ENCODE data around the gene EIF1. TPM values are rescaled to one million over a fixed set of nuclear protein-coding genes. Genes with fewer than 3 reads are reported as not detected.
"Not testable (repeated sequence)": the region's sequence is repeated elsewhere in the genome, so short reads cannot be mapped to it uniquely, and the experiment has no call there.

Gene EIF1
- polyA plus RNA-seq, 1 donor, result 791 TPM

DNA sequence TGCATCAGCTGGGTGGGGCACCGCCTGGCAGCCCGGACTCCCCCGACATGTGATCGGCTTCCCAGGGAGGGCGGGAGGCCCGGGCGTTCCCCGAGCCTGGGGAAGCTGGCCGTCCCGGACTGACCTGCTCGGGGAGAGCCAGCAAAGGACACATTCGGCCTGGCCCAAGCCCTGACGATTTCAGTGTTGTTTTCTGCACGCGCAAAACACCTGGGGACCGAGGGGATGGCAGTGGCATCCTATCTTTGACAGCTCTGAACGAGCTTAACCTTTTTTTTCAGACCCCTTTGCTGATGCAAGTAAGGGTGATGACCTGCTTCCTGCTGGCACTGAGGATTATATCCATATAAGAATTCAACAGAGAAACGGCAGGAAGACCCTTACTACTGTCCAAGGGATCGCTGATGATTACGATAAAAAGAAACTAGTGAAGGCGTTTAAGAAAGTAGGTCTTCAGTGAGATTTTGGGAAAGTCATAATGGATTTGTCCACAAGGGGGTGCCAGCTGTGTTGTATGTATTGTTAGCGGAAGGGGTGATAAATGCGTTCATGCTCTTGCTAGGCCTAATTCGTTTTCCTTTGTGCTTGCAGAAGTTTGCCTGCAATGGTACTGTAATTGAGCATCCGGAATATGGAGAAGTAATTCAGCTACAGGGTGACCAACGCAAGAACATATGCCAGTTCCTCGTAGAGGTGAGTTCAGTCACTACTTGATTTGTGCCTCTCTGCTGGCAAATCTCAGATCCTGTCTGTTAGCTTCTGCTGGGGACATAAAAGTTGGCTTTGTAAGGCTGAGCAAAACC lies 1.0 kb downstream of the EIF1 start:
- DNase-seq, result peak; percentile 44 to 49
- peak overlapping the region; percentile 100 for H3K27ac ChIP-seq (ENCODE audit: low read length)
- H3K9me3 ChIP-seq (ENCODE audit: control insufficient read depth, low read depth, low read length), result no peaks in the 10 kb centered on the region
- H3K27me3 ChIP-seq (ENCODE audit: control insufficient read depth, insufficient read depth, low read length), result no peaks in the 10 kb centered on the region
- H3K4me1 ChIP-seq (ENCODE audit: control insufficient read depth, insufficient read depth, low read length), result peaks cover 16% of the 10 kb centered on the region
- no CpG with 5 or more reads among the region's 27 CpGs for WGBS (ENCODE audit: insufficient coverage, low lambda C conversion rate)
- H3K4me3 ChIP-seq (ENCODE audit: low read length), result peak overlapping the region; percentile 92
- peaks cover 50% of the 10 kb centered on the region for H3K36me3 ChIP-seq (ENCODE audit: control insufficient read depth, insufficient read depth, low read length)

DNA sequence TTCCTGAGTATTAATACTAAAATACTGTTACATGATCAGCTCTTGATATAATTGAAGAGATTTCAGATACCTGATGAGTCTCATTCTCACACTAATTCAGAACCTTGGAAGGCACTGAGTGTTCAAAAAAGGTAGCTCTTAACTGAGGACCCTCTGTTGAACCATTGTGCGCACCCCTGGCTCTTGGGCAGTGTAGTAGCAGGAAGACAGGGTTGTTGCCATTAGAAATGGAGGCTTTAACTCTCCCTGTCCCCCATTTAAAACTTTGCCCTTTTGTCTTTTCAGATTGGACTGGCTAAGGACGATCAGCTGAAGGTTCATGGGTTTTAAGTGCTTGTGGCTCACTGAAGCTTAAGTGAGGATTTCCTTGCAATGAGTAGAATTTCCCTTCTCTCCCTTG lies 1.8 kb downstream of the EIF1 start:
- peaks cover 16% of the 10 kb centered on the region for H3K4me1 ChIP-seq (ENCODE audit: control insufficient read depth, insufficient read depth, low read length)
- H3K27ac ChIP-seq (ENCODE audit: low read length), result no peak overlapping the region
- no peaks in the 10 kb centered on the region for H3K9me3 ChIP-seq (ENCODE audit: control insufficient read depth, low read depth, low read length)
- H3K4me3 ChIP-seq (ENCODE audit: low read length), result peak overlapping the region; percentile 92
- peaks cover 56% of the 10 kb centered on the region for H3K36me3 ChIP-seq (ENCODE audit: control insufficient read depth, insufficient read depth, low read length)
- DNase-seq, result no peak
- WGBS (ENCODE audit: insufficient coverage, low lambda C conversion rate), result no CpG with 5 or more reads among the region's 2 CpGs
- H3K27me3 ChIP-seq (ENCODE audit: control insufficient read depth, insufficient read depth, low read length), result no peaks in the 10 kb centered on the region

DNA sequence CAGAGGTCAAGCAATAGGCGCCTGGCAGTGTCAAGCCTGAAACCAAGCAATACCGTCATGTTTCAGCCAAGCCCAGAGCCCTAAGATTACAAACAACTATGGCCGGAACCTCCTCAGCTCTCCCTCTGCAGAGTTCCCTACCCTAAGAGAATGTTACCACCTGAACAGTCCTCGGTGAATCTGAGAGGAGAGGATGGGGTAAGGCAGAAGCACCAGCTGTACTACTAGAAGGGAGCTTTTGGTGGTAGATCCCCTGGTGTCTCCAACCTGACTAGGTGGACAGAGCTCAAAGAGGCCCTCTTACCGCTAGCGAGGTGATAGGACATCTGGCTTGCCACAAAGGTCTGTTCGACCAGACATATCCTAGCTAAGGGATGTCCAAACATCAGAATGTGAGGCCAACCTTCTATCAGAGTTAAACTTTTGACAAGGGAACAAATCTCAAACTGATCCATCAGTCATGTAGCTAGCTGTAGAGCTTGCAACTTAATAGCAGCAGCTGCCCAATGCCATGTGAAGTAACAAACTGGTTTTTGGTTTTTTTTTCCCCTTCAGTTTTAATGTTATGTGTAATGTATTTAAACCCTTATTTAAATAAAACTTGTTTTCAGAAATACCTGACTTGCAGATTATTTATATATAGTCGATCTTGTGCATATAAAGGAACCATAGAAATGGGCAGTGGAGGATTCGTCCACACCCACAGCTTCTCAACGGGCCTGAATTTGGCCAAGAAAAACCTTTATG lies 2.5 kb downstream of the EIF1 start:
- Histone ChIP-seq H3K9me3 (ENCODE audit: control insufficient read depth, low read depth, low read length) (no peaks in the 10 kb centered on the region), H3K4me1 (ENCODE audit: control insufficient read depth, insufficient read depth, low read length) (peaks cover 19% of the 10 kb centered on the region), H3K4me3 (ENCODE audit: low read length) (no peak overlapping the region), H3K27ac (ENCODE audit: low read length) (no peak overlapping the region), H3K36me3 (ENCODE audit: control insufficient read depth, insufficient read depth, low read length) (peaks cover 56% of the 10 kb centered on the region), H3K27me3 (ENCODE audit: control insufficient read depth, insufficient read depth, low read length) (no peaks in the 10 kb centered on the region)
- 100% methylated on average over 1 of the region's 10 CpGs for WGBS (ENCODE audit: insufficient coverage, low lambda C conversion rate)
- no peak for DNase-seq

DNA sequence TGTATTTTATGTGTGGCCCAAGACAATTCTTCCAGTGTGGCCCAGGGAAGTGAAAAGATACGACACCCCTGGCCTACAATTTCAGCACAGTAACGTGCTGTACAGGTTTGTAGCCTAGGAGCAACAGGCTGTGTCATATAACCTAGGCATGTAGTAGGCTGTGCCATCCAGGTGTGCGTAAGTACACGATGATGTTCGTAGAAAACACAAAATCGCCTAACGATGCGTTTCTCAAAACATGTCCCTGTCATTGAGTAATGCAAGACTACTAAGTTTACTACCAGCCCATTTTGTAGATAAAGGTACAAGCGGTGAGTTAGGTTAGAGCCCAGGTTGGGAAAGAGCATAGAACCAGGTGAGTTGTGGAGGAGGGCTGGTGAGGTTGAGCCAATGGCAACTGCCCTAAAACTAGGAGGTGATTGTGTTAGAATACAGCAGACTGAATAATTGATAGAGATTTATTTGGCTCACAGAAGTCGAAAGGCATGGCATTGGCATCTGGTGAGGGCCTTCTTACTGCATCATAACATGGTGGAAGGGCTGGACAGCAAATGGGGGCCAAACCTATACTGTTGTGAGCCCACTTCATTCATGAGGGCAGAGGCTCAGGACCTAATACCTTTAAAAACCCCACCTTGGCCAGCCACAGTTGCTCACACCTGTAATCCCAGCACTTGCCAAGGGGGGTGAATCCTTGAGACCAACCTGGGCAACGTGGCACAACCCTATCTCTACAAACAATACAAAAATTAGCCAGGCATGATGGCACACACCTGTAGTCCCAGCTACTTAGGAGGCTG lies 4.2 kb downstream of the EIF1 start:
- H3K36me3 ChIP-seq (ENCODE audit: control insufficient read depth, insufficient read depth, low read length), result peaks cover 56% of the 10 kb centered on the region
- H3K4me1 ChIP-seq (ENCODE audit: control insufficient read depth, insufficient read depth, low read length), result peaks cover 23% of the 10 kb centered on the region
- DNase-seq, result no peak
- H3K9me3 ChIP-seq (ENCODE audit: control insufficient read depth, low read depth, low read length), result no peaks in the 10 kb centered on the region
- no peaks in the 10 kb centered on the region for H3K27me3 ChIP-seq (ENCODE audit: control insufficient read depth, insufficient read depth, low read length)
- H3K4me3 ChIP-seq (ENCODE audit: low read length), result no peak overlapping the region
- H3K27ac ChIP-seq (ENCODE audit: low read length), result no peak overlapping the region
- no CpG with 5 or more reads among the region's 11 CpGs for WGBS (ENCODE audit: insufficient coverage, low lambda C conversion rate)

DNA sequence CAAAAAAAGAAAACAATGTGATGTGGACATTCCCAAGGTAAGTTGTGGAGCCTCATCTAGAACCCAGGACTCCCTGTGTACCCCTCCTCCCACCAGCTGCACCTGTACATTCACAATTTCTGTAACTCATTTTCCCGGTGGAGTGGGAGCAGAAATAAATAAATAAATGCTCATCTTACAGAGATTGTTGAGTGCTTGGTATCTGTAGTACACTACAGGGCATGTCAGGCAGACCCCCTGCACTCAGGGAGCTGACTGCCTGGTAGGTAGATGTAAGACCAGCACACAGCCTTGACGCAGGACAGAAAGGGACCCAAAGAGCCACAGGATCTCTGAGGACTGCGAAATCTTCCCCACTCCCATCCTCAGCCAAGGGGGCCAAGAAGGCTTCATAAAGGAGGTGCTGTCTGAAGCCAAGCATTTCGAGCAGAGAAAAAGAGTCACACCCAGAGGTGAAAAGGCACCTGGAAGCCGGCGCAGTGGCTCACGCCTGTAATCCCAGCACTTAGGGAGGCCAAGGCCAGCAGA lies 6.5 kb downstream of the EIF1 start:
- Histone ChIP-seq H3K27ac (ENCODE audit: low read length) (no peak overlapping the region), H3K9me3 (ENCODE audit: control insufficient read depth, low read depth, low read length) (no peaks in the 10 kb centered on the region), H3K4me1 (ENCODE audit: control insufficient read depth, insufficient read depth, low read length) (peaks cover 19% of the 10 kb centered on the region), H3K27me3 (ENCODE audit: control insufficient read depth, insufficient read depth, low read length) (no peaks in the 10 kb centered on the region), H3K4me3 (ENCODE audit: low read length) (no peak overlapping the region), H3K36me3 (ENCODE audit: control insufficient read depth, insufficient read depth, low read length) (peaks cover 48% of the 10 kb centered on the region)
- no CpG with 5 or more reads among the region's 7 CpGs for WGBS (ENCODE audit: insufficient coverage, low lambda C conversion rate)
- no peak for DNase-seq

DNA sequence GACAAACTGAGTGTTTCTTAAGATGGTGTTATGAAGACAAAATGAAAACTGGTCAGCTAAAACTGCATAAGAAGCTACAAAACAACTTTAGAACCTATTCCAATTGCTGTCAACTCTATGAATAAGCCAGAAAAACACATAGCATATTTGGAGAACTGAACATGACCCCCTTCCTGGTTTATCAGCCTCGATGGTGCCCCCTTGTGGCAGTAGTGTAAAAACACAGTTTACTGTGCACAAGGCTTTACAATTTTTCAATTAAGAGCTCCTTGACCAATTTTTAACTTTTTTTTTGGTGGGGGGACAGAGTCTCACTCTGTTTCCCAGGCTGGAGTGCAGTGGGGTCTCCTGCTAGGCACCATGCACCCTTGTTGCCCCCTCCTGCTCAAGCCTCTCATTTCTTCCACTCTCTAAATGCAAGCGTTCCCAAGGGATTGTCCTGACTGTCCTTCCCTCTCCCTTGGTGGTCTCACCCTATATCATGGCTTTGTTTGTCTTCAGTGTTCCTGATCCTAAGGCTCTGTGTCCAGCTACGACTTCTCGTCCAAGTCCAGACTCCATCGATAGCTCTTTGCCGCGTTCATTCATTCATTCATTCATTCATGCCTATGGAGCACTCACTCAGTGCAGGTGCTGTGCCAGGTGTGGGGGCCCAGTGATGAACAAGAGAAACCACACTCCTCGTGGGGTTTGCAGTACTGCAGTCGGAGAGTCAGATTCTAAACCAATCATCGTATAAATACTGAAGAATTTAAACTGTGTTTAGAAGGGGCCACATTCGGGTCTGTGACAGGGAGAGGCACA lies 7.5 kb downstream of the EIF1 start:
- H3K27ac ChIP-seq (ENCODE audit: low read length), result no peak overlapping the region

DNA sequence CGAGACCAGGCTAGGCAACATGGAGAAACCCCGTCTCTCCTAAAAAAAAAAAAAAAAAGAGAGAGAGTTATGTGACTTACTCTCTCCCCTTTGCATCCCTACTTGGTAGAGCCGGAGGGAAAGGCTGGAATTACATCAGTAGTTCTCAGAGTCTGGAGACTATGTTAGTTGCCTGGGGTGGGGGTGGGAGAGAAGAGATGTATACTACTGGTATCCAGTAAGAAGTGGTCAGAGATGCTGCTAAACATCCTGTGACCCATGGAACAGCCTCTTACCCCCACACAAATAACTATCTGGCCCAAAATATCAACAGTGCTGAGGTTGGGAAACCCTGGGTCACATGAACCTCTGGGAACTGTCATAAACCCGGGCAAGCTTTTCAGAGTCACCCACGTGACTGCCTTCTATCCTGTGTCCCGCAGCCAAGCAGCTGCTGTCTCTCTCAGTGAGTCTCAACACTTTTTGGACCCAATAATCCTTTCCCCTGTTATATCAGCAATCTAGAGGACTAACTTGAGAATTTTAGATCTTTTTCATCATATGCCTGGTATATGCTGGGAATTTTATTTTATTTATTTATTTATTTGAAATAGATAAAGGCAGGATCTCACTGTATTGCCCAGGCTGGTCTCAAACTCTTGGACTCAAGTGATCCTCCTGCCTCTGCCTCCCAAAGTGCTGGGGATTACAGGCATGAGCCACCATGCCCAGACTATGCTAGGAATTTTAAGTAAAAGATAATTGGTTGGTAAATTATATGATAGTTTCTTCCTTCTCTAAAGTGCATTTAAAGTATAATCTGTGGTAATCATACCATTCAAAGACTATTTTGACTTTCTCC lies 8.7 kb downstream of the EIF1 start:
- Histone ChIP-seq H3K27me3 (ENCODE audit: control insufficient read depth, insufficient read depth, low read length) (no peaks in the 10 kb centered on the region), H3K4me1 (ENCODE audit: control insufficient read depth, insufficient read depth, low read length) (peaks cover 11% of the 10 kb centered on the region), H3K9me3 (ENCODE audit: control insufficient read depth, low read depth, low read length) (no peaks in the 10 kb centered on the region), H3K27ac (ENCODE audit: low read length) (peak overlapping the region; percentile 19), H3K4me3 (ENCODE audit: low read length) (no peak overlapping the region), H3K36me3 (ENCODE audit: control insufficient read depth, insufficient read depth, low read length) (peaks cover 27% of the 10 kb centered on the region)
- DNase-seq, result peak; percentile 53 to 79
- WGBS (ENCODE audit: insufficient coverage, low lambda C conversion rate), result no CpG with 5 or more reads among the region's 6 CpGs

More for the DNA sequence above, 7.5 kb downstream of the EIF1 start:
- H3K36me3 ChIP-seq (ENCODE audit: control insufficient read depth, insufficient read depth, low read length), result peaks cover 38% of the 10 kb centered on the region
- H3K9me3 ChIP-seq (ENCODE audit: control insufficient read depth, low read depth, low read length), result no peaks in the 10 kb centered on the region
- H3K4me3 ChIP-seq (ENCODE audit: low read length), result no peak overlapping the region
- 38% methylated on average over 3 of the region's 11 CpGs for WGBS (ENCODE audit: insufficient coverage, low lambda C conversion rate)
- H3K27me3 ChIP-seq (ENCODE audit: control insufficient read depth, insufficient read depth, low read length), result no peaks in the 10 kb centered on the region
- DNase-seq, result peak in 1 of 2 donors; percentile 29
- H3K4me1 ChIP-seq (ENCODE audit: control insufficient read depth, insufficient read depth, low read length), result peaks cover 11% of the 10 kb centered on the region

DNA sequence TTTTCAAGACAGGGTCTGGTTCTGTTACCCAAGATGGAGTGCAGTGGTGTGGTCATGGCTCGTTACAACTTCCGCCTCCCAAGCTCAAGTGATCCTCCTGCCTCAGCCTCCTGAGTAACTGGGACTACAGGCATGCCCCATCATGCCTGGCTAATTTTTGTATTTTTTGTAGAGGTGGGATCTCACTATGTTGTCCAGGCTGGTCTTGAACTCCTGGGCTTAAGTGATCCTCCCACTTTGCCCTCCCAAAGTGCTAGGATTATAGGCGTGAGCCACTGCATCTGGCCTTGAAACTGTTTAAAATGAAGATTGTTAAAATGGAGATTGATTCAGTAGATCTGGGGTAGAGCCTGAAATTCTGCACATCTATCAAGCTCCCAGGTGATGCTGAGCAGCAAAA lies 12.2 kb downstream of the EIF1 start:
- H3K36me3 ChIP-seq (ENCODE audit: control insufficient read depth, insufficient read depth, low read length); H3K9me3 ChIP-seq (ENCODE audit: control insufficient read depth, low read depth, low read length); H3K4me3 ChIP-seq (ENCODE audit: low read length); DNase-seq; H3K27me3 ChIP-seq (ENCODE audit: control insufficient read depth, insufficient read depth, low read length); H3K27ac ChIP-seq (ENCODE audit: low read length): not testable (repeated sequence)
- WGBS (ENCODE audit: insufficient coverage, low lambda C conversion rate), result no CpG with 5 or more reads among the region's 3 CpGs
- H3K4me1 ChIP-seq (ENCODE audit: control insufficient read depth, insufficient read depth, low read length), result peaks cover 11% of the 10 kb centered on the region

DNA sequence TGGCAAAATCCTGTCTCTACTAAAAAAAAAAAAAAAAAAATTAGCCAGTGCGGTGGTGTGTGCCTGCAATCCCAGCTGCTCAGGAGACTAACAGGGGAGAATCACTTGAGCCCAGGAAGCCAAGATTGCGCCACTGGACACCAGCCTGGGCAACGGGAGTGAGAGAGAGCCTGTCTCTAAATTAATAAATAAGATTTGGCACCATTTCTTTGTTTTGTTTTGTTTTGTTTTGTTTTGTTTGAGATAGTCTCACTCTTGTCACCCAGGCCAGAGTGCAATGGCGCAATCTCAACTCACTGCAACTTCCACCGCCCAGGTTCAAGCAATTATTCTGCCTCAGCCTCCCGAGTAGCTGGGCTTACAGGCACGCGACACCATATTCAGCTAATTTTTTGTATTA lies 14.0 kb downstream of the EIF1 start:
- Histone ChIP-seq H3K27me3 (ENCODE audit: control insufficient read depth, insufficient read depth, low read length) (no peaks in the 10 kb centered on the region), H3K9me3 (ENCODE audit: control insufficient read depth, low read depth, low read length) (no peaks in the 10 kb centered on the region), H3K36me3 (ENCODE audit: control insufficient read depth, insufficient read depth, low read length) (no peaks in the 10 kb centered on the region), H3K4me1 (ENCODE audit: control insufficient read depth, insufficient read depth, low read length) (no peaks in the 10 kb centered on the region), H3K4me3 (ENCODE audit: low read length) (no peak overlapping the region), H3K27ac (ENCODE audit: low read length) (no peak overlapping the region)
- WGBS (ENCODE audit: insufficient coverage, low lambda C conversion rate), result 100% methylated on average over 1 of the region's 8 CpGs
- DNase-seq, result no peak
